Measurements from ENCODE around the gene ACOX3. TPM values are rescaled to one million over a fixed set of nuclear protein-coding genes. Genes with fewer than 3 reads are reported as not detected.
A peak's percentile ranks its signal among the peaks of the same experiment; 100 is the strongest.

The ACOX3 gene
- total RNA-seq, 1 donor from 2014 or later: 21.6 TPM

- Histone ChIP-seq H3K36me3 (peaks cover 7% of the 10 kb centered on the region), H3K27ac (no peak overlapping the region), H3K4me3 (no peak overlapping the region), H3K4me1 (no peaks in the 10 kb centered on the region), H3K27me3 (no peaks in the 10 kb centered on the region), H3K9me3 (no peaks in the 10 kb centered on the region)
- intact Hi-C loops (cut with DNase I): no loop called here
- ATAC-seq (no peak), DNase-seq (no peak)
- TF ChIP-seq CTCF (IDR thresholded peaks at IDR 0.05): no peak
These were observed 78.0 kb downstream of the ACOX3 start for GRCh38 chr4:8362483-8362882.

- no peak for TF ChIP-seq CTCF (IDR thresholded peaks at IDR 0.05)
- H3K9me3 ChIP-seq: no peaks in the 10 kb centered on the region
- ATAC-seq (no peak), DNase-seq (no peak)
- H3K27ac ChIP-seq: no peak overlapping the region
- H3K4me1 ChIP-seq: peaks cover 19% of the 10 kb centered on the region
- H3K36me3 ChIP-seq: no peaks in the 10 kb centered on the region
- H3K4me3 ChIP-seq: no peak overlapping the region
- intact Hi-C loops (cut with DNase I): no loop called here
- no peaks in the 10 kb centered on the region for H3K27me3 ChIP-seq
These were observed 81.3 kb downstream of the ACOX3 start for GRCh38 chr4:8359193-8359592.

- no peak overlapping the region for H3K27ac ChIP-seq
- DNase-seq (no peak), ATAC-seq (no peak)
- no peak for TF ChIP-seq CTCF (IDR thresholded peaks at IDR 0.05)
- peaks cover 34% of the 10 kb centered on the region for H3K4me1 ChIP-seq
- intact Hi-C loops (cut with DNase I): no loop called here
- H3K4me3 ChIP-seq: no peak overlapping the region
- H3K36me3 ChIP-seq: no peaks in the 10 kb centered on the region
- no peaks in the 10 kb centered on the region for H3K27me3 ChIP-seq
- H3K9me3 ChIP-seq: no peaks in the 10 kb centered on the region
These were observed 83.7 kb downstream of the ACOX3 start for GRCh38 chr4:8356856-8357255.

GRCh38 chr4:8355864-8356565 lies 84.5 kb downstream of the ACOX3 start:
- H3K36me3 ChIP-seq: no peaks in the 10 kb centered on the region
- no peak for ATAC-seq
- TF ChIP-seq CTCF (IDR thresholded peaks at IDR 0.05): no peak
- peaks cover 37% of the 10 kb centered on the region for H3K4me1 ChIP-seq
- peak; percentile 35 for DNase-seq
- H3K9me3 ChIP-seq: no peaks in the 10 kb centered on the region
- no peak overlapping the region for H3K4me3 ChIP-seq
- H3K27ac ChIP-seq: no peak overlapping the region
- intact Hi-C loops (cut with DNase I): no loop called here
- no peaks in the 10 kb centered on the region for H3K27me3 ChIP-seq

GRCh38 chr4:8355306-8355705 lies 85.2 kb downstream of the ACOX3 start:
- H3K36me3 ChIP-seq: no peaks in the 10 kb centered on the region
- no peak for TF ChIP-seq CTCF (IDR thresholded peaks at IDR 0.05)
- DNase-seq (no peak), ATAC-seq (peak; percentile 15)
- intact Hi-C loops (cut with DNase I): no loop called here
- no peak overlapping the region for H3K27ac ChIP-seq
- no peaks in the 10 kb centered on the region for H3K27me3 ChIP-seq
- peaks cover 37% of the 10 kb centered on the region for H3K4me1 ChIP-seq
- no peak overlapping the region for H3K4me3 ChIP-seq
- no peaks in the 10 kb centered on the region for H3K9me3 ChIP-seq

Data from upper lobe of right lung (tissue), 1 donor.